PC-9 (cell line): ENCODE results near the gene EXOSC5.

Experiments used
- EZH2 ChIP-seq: fragments of 200-600 bp; sonication (generic); IDR thresholded peaks from 2 replicates; pipeline ENCODE4 v1.8.0; 2017; ENCODE audit warnings: antibody characterized with exemption, low read depth
- TF ChIP-seq, protein P1 (sequence below): fragments of 200-600 bp; sonication (generic); conservative IDR thresholded peaks from 2 replicates; pipeline ENCODE4 v1.6.1; 2017; ENCODE audit warnings: mixed run types, antibody characterized with exemption, mild to moderate bottlenecking, moderate library complexity

DNA sequence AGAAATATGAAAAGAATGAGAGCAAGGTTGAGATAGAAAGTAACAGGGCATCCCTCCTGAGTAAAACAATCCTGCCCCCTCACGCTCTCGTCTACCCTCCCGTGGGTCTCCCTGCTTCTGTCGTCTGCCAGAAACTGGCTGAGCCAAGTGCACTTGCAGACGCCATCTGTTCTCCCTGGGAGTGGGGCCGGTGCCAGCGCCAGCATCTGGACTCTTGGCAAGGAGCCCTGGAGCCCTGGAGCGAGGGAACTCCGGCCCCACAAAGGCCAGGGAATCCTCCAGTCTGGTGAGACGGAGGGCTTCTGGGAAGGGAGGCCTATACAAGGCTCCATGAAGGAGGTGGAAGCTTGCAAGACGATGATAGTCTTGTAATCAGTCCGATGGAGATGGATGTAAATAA, 23.2 kb downstream of the EXOSC5 start:
- no peak for TF ChIP-seq EZH2
- TF ChIP-seq, protein P1, sequence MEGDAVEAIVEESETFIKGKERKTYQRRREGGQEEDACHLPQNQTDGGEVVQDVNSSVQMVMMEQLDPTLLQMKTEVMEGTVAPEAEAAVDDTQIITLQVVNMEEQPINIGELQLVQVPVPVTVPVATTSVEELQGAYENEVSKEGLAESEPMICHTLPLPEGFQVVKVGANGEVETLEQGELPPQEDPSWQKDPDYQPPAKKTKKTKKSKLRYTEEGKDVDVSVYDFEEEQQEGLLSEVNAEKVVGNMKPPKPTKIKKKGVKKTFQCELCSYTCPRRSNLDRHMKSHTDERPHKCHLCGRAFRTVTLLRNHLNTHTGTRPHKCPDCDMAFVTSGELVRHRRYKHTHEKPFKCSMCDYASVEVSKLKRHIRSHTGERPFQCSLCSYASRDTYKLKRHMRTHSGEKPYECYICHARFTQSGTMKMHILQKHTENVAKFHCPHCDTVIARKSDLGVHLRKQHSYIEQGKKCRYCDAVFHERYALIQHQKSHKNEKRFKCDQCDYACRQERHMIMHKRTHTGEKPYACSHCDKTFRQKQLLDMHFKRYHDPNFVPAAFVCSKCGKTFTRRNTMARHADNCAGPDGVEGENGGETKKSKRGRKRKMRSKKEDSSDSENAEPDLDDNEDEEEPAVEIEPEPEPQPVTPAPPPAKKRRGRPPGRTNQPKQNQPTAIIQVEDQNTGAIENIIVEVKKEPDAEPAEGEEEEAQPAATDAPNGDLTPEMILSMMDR: no peak
